Vagina (tissue), 2 donors: ENCODE results near the gene APOB. TPM values are rescaled to one million over a fixed set of nuclear protein-coding genes. Genes with fewer than 3 reads are reported as not detected.

Source experiments
- DNase-seq, 2 donors: peaks; one replicate each; pipeline ENCODE4 v3.0.0-alpha.2; 2017; ENCODE audit errors: extremely low spot score in 2 of 2
- H3K27ac ChIP-seq: fragments of 200-600 bp; sonication (generic); one replicate; pipeline ENCODE4 v1.5.1; 2019
- H3K27me3 ChIP-seq: fragments of 200-600 bp; sonication (generic); one replicate; pipeline ENCODE4 v1.5.1; 2019
- H3K36me3 ChIP-seq, 2 donors: fragments of 200-600 bp; sonication (generic); one replicate each; pipeline ENCODE4 v1.5.1; 2017 to 2019
- H3K4me1 ChIP-seq: fragments of 200-600 bp; sonication (generic); one replicate; pipeline ENCODE4 v1.5.1; 2019
- H3K4me3 ChIP-seq, 2 donors: fragments of 200-600 bp; sonication (generic); 1 replicate in 1 of 2; 2 replicates in 1 of 2; pipeline ENCODE4 v1.5.1; 2016 to 2019
- H3K9me3 ChIP-seq: fragments of 200-600 bp; sonication (generic); one replicate; pipeline ENCODE4 v1.5.1; 2019
- POLR2A ChIP-seq, 2 donors: fragments of 450-650 bp; IDR thresholded peaks; one replicate each; pipeline ENCODE4 v1.6.1; 2017; ENCODE audit warnings: antibody characterized with exemption in 2 of 2, mild to moderate bottlenecking in 2 of 2, moderate library complexity in 2 of 2
- POLR2AphosphoS5 ChIP-seq, 2 donors: sonication (generic); formaldehyde crosslinking; IDR thresholded peaks; one replicate each; pipeline ENCODE4 v1.9.0; 2017; ENCODE audit warnings: antibody characterized with exemption in 2 of 2, mild to moderate bottlenecking in 2 of 2, low read depth in 1 of 2; ENCODE audit not compliant: insufficient read depth in 1 of 2
- intact Hi-C: fragments of 100-400 bp; cut with DNase I; formaldehyde crosslinking; loops from one replicate; pipeline ENCODE4 v1.15.1; 2023
- total RNA-seq: library from RNA; depleted of rRNA; stranded (reverse); fragments of >200 nt; gene quantifications from one replicate; pipeline ENCODE4 v1.2.3, GENCODE V29; 2016
- TF ChIP-seq, protein P1 (sequence below), 3 experiments: fragments of 450-650 bp in 2 of 3; fragments of 200-600 bp in 1 of 3; sonication (generic) in 1 of 3; IDR thresholded peaks; one replicate each; pipeline ENCODE4 v1.5.1; 2017 to 2019; ENCODE audit warnings: antibody characterized with exemption in 3 of 3, mild to moderate bottlenecking in 2 of 3, moderate library complexity in 2 of 3

The APOB gene
- total RNA-seq, 1 donor from 2014 or later, result not detected

DNA sequence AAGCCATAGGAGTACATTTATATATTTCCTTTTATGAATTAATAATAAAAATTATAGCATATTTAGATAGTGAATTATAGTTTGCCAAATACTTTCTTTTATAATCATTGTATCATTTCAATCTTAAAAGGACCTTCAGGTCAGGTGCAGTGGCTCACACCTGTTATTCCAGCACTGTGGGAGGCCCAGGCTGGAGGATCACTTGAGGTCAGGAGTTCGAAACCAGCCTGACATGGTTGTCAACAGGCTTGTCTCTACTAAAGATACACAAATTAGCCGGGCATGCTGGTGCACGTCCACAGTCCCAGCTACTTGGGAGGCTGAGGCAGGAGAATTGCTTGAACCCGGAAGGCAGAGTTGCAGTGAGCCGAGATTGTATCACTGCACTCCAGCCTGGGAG, 19.7 kb downstream of the APOB start:
- intact Hi-C loops, result no loop called here
- Histone ChIP-seq H3K4me3 (no peak overlapping the region), H3K4me1 (no peaks in the 10 kb centered on the region), H3K36me3 (no peaks in the 10 kb centered on the region), H3K27ac (no peak overlapping the region), H3K9me3 (no peaks in the 10 kb centered on the region), H3K27me3 (no peaks in the 10 kb centered on the region)
- TF ChIP-seq POLR2A (IDR thresholded peaks at IDR 0.05), result no peak
- TF ChIP-seq, protein P1, sequence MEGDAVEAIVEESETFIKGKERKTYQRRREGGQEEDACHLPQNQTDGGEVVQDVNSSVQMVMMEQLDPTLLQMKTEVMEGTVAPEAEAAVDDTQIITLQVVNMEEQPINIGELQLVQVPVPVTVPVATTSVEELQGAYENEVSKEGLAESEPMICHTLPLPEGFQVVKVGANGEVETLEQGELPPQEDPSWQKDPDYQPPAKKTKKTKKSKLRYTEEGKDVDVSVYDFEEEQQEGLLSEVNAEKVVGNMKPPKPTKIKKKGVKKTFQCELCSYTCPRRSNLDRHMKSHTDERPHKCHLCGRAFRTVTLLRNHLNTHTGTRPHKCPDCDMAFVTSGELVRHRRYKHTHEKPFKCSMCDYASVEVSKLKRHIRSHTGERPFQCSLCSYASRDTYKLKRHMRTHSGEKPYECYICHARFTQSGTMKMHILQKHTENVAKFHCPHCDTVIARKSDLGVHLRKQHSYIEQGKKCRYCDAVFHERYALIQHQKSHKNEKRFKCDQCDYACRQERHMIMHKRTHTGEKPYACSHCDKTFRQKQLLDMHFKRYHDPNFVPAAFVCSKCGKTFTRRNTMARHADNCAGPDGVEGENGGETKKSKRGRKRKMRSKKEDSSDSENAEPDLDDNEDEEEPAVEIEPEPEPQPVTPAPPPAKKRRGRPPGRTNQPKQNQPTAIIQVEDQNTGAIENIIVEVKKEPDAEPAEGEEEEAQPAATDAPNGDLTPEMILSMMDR (IDR thresholded peaks at IDR 0.05), result no peak
- no peak for TF ChIP-seq POLR2AphosphoS5 (IDR thresholded peaks at IDR 0.05; ENCODE audit: insufficient read depth in 1 of 2, low read depth in 1 of 2)
- no peak for DNase-seq

- H3K4me3 ChIP-seq, result no peak overlapping the region
Measured at GRCh38 chr2:21023419-21024181, 20.3 kb downstream of the APOB start.

DNA sequence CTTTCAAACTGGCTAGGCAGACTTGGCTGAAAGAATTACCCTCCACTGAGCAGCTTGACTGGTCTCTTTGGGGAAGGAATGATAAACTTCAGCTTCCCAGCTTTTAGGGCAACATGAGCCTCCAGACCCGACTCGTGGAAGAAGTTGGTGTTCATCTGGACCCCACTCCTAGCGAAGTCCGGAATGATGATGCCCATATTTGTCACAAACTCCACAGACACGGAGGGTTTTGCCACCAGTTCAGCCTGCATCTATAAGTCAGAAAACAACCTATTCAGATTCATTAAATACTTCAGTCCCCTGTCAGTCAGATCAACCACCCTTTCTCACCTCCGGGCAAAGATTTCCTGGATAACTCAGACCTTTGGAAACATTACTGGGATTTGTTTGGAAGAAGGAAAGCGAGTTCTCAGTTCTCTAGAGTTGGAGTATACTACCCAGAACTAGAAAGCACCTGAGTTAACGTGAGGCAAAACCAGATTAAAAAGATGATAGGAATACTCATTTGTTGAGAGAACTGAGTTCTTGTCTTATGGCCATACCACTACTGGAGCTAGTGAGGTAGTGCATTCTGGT, 21.0 kb downstream of the APOB start:
- no peak for TF ChIP-seq POLR2AphosphoS5 (IDR thresholded peaks at IDR 0.05; ENCODE audit: insufficient read depth in 1 of 2, low read depth in 1 of 2)
- TF ChIP-seq POLR2A (IDR thresholded peaks at IDR 0.05), result no peak
- TF ChIP-seq, protein P1 (IDR thresholded peaks at IDR 0.05), result no peak
- intact Hi-C loops, result no loop called here

More at GRCh38 chr2:21023419-21024181, 20.3 kb downstream of the APOB start:
- H3K27ac ChIP-seq, result no peak overlapping the region
- TF ChIP-seq, protein P1 (IDR thresholded peaks at IDR 0.05), result no peak
- TF ChIP-seq POLR2A (IDR thresholded peaks at IDR 0.05) (no peak), POLR2AphosphoS5 (IDR thresholded peaks at IDR 0.05; ENCODE audit: insufficient read depth in 1 of 2, low read depth in 1 of 2) (no peak)
- no peaks in the 10 kb centered on the region for H3K27me3 ChIP-seq
- H3K9me3 ChIP-seq, result no peaks in the 10 kb centered on the region
- H3K4me1 ChIP-seq, result no peaks in the 10 kb centered on the region
- DNase-seq, result no peak
- intact Hi-C loops, result no loop called here
- no peaks in the 10 kb centered on the region for H3K36me3 ChIP-seq

GRCh38 chr2:21021430-21021829, 22.4 kb downstream of the APOB start:
- Histone ChIP-seq H3K9me3 (no peaks in the 10 kb centered on the region), H3K27ac (no peak overlapping the region), H3K4me3 (no peak overlapping the region), H3K36me3 (no peaks in the 10 kb centered on the region), H3K27me3 (no peaks in the 10 kb centered on the region), H3K4me1 (no peaks in the 10 kb centered on the region)
- no peak for DNase-seq
- TF ChIP-seq, protein P1 (IDR thresholded peaks at IDR 0.05), result no peak
- no peak for TF ChIP-seq POLR2A (IDR thresholded peaks at IDR 0.05)
- no peak for TF ChIP-seq POLR2AphosphoS5 (IDR thresholded peaks at IDR 0.05; ENCODE audit: insufficient read depth in 1 of 2, low read depth in 1 of 2)
- intact Hi-C loops, result no loop called here

More for the DNA sequence above, 21.0 kb downstream of the APOB start:
- no peak for DNase-seq
- no peaks in the 10 kb centered on the region for H3K27me3 ChIP-seq
- no peak overlapping the region for H3K4me3 ChIP-seq
- H3K4me1 ChIP-seq, result no peaks in the 10 kb centered on the region
- no peaks in the 10 kb centered on the region for H3K36me3 ChIP-seq
- H3K9me3 ChIP-seq, result no peaks in the 10 kb centered on the region
- no peak overlapping the region for H3K27ac ChIP-seq
